GM18951 (cell line): ENCODE data around the gene ABLIM1.

Source experiments
- POLR2A ChIP-seq: IDR thresholded peaks from 4 replicates; pipeline ENCODE4 v1.6.1; 2011; ENCODE audit warnings: mild to moderate bottlenecking; ENCODE audit not compliant: insufficient read length, insufficient read depth; ENCODE audit errors: extremely low read depth
- in situ Hi-C: fragments of 300-500 bp; cut with MboI; formaldehyde crosslinking; loops from one replicate; pipeline ENCODE4 v1.12.0; 2022; ENCODE audit warnings: low sequenced_read_pairs, mixed read lengths, inconsistent platforms; ENCODE audit not compliant: unreplicated experiment

The ABLIM1 gene

GRCh38 chr10:114632869-114633715 is 25.0 kb downstream of the ABLIM1 start:
- in situ Hi-C loops, result no loop called here
- TF ChIP-seq POLR2A, result no peak

- in situ Hi-C loops, result no loop called here
Measured at GRCh38 chr10:114631666-114632417, 26.2 kb downstream of the ABLIM1 start.

GRCh38 chr10:114631090-114631665 is 26.9 kb downstream of the ABLIM1 start:
- TF ChIP-seq POLR2A, result no peak
- in situ Hi-C loops, result no loop called here

More at GRCh38 chr10:114631666-114632417, 26.2 kb downstream of the ABLIM1 start:
- TF ChIP-seq POLR2A, result no peak

GRCh38 chr10:114629824-114630730 is 28.0 kb downstream of the ABLIM1 start:
- in situ Hi-C loops, result no loop called here
- TF ChIP-seq POLR2A, result no peak

GRCh38 chr10:114629083-114629823 is 28.8 kb downstream of the ABLIM1 start:
- in situ Hi-C loops, result no loop called here
- no peak for TF ChIP-seq POLR2A

GRCh38 chr10:114628106-114628505 is 30.0 kb downstream of the ABLIM1 start:
- TF ChIP-seq POLR2A, result no peak
- in situ Hi-C loops, result no loop called here

- in situ Hi-C loops, result no loop called here
- no peak for TF ChIP-seq POLR2A
Measured at GRCh38 chr10:114626841-114627240, 31.2 kb downstream of the ABLIM1 start.

GRCh38 chr10:114624951-114625780 is 32.9 kb downstream of the ABLIM1 start:
- in situ Hi-C loops, result no loop called here
- no peak for TF ChIP-seq POLR2A

- in situ Hi-C loops, result no loop called here
- TF ChIP-seq POLR2A, result no peak
Measured at GRCh38 chr10:114624422-114624821, 33.7 kb downstream of the ABLIM1 start.

GRCh38 chr10:114623661-114624294 is 34.3 kb downstream of the ABLIM1 start:
- in situ Hi-C loops, result no loop called here
- TF ChIP-seq POLR2A, result no peak

- in situ Hi-C loops, result no loop called here
Measured at GRCh38 chr10:114623155-114623554, 34.9 kb downstream of the ABLIM1 start.

GRCh38 chr10:114618722-114619121 is 39.4 kb downstream of the ABLIM1 start:
- in situ Hi-C loops, result no loop called here
- no peak for TF ChIP-seq POLR2A

More at GRCh38 chr10:114623155-114623554, 34.9 kb downstream of the ABLIM1 start:
- no peak for TF ChIP-seq POLR2A
